DND-41 (cell line): ENCODE data around the gene SAMD10.
A peak's percentile ranks its signal among the peaks of the same experiment; 100 is the strongest.

ENCODE experiments used
- ATAC-seq: fragments of 200-7000 bp; cut with Tn5 transposase; 3 replicates; pipeline ENCODE4 v1.9.1; 2021; ENCODE audit warnings: low read depth; ENCODE audit not compliant: insufficient read depth
- DNase-seq: peaks from one replicate; pipeline ENCODE4 v3.0.0-alpha.2; 2020
- H2AFZ ChIP-seq: 2 replicates; pipeline ENCODE4 v1.6.0; 2012; ENCODE audit warnings: low read depth, low read length
- H3K27ac ChIP-seq: 2 replicates; pipeline ENCODE4 v1.5.1; 2012; ENCODE audit warnings: low read length, inconsistent platforms
- H3K27me3 ChIP-seq: fragments of 200-600 bp; sonication (generic); 2 replicates; pipeline ENCODE4 v1.6.0; 2012; ENCODE audit warnings: low read length, mild to moderate bottlenecking, inconsistent platforms; ENCODE audit not compliant: insufficient read depth, poor library complexity
- H3K36me3 ChIP-seq: 2 replicates; pipeline ENCODE4 v1.5.1; 2012; ENCODE audit warnings: low read length, inconsistent platforms; ENCODE audit not compliant: insufficient read depth
- H3K4me1 ChIP-seq: 2 replicates; pipeline ENCODE4 v1.5.1; 2012; ENCODE audit warnings: mild to moderate bottlenecking, low read length; ENCODE audit not compliant: insufficient read depth
- H3K4me2 ChIP-seq: 2 replicates; pipeline ENCODE4 v1.6.0; 2012; ENCODE audit warnings: mild to moderate bottlenecking, moderate library complexity, low read length, inconsistent platforms; ENCODE audit not compliant: insufficient read depth
- H3K4me3 ChIP-seq, 2 experiments: fragments of 200-600 bp in 1 of 2; shearing (Covaris generic) in 1 of 2; 2 replicates each; pipeline ENCODE4 v1.5.1; 2012 to 2016; ENCODE audit warnings: inconsistent platforms in 2 of 2, low read length in 2 of 2, mild to moderate bottlenecking in 2 of 2, low read depth in 1 of 2, moderate library complexity in 1 of 2
- H3K79me2 ChIP-seq: 2 replicates; pipeline ENCODE4 v1.6.0; 2012; ENCODE audit warnings: low read length, inconsistent platforms; ENCODE audit not compliant: insufficient read depth
- H3K9ac ChIP-seq: 2 replicates; pipeline ENCODE4 v1.6.0; 2012; ENCODE audit warnings: low read depth, mild to moderate bottlenecking, inconsistent platforms, low read length, moderate library complexity
- H3K9me3 ChIP-seq: 2 replicates; pipeline ENCODE4 v1.5.1; 2012; ENCODE audit warnings: low read length, moderate library complexity, mild to moderate bottlenecking, inconsistent platforms; ENCODE audit not compliant: insufficient read depth, severe bottlenecking
- H4K20me1 ChIP-seq: 2 replicates; pipeline ENCODE4 v1.6.0; 2012; ENCODE audit warnings: low read length; ENCODE audit not compliant: insufficient read depth
- CTCF ChIP-seq: IDR thresholded peaks from 2 replicates; pipeline ENCODE4 v1.5.1; 2012; ENCODE audit warnings: borderline replicate concordance, low read length, moderate library complexity, mild to moderate bottlenecking; ENCODE audit not compliant: poor library complexity, severe bottlenecking; ENCODE audit errors: extremely low read depth
- EZH2 ChIP-seq: IDR thresholded peaks from 3 replicates; pipeline ENCODE4 v1.6.1; 2012; ENCODE audit warnings: borderline replicate concordance, low read depth, mild to moderate bottlenecking, moderate library complexity, low read length, inconsistent platforms; ENCODE audit not compliant: severe bottlenecking

SAMD10 gene

GRCh38 chr20:63980806-63981728 is 1.6 kb upstream of the SAMD10 start, which contains the start of gene PRPF6:
TSS of gene PRPF6 (plus strand) at chr20:63981132. CDS start at chr20:63981246, 114 bp downstream.
- peak within 1 kb of the TSS; percentile 89 for H2AFZ ChIP-seq
- H3K9ac ChIP-seq: peak within 1 kb of the TSS; percentile 76
- peak; percentile 97 for DNase-seq
- peaks cover 41% of the 10 kb centered on the region for H3K36me3 ChIP-seq
- peaks cover 47% of the 10 kb centered on the region for H3K4me1 ChIP-seq
- H3K79me2 ChIP-seq: peaks cover 52% of the 10 kb centered on the region
- no peaks in the 10 kb centered on the region for H3K27me3 ChIP-seq
- no peaks in the 10 kb centered on the region for H3K9me3 ChIP-seq
- ATAC-seq: peak; percentile 66
- H3K4me2 ChIP-seq: peak within 1 kb of the TSS; percentile 89
- H3K27ac ChIP-seq: peak within 1 kb of the TSS; percentile 93
- no peak for TF ChIP-seq EZH2
- peak; percentile 94 for TF ChIP-seq CTCF
- peak within 1 kb of the TSS; percentile 76 to 97 for H3K4me3 ChIP-seq
- peaks cover 18% of the 10 kb centered on the region for H4K20me1 ChIP-seq

- Histone ChIP-seq H3K79me2 (peaks cover 47% of the 10 kb centered on the region), H3K4me3 (peak overlapping the region; percentile 76 to 97; a peak in 3 of 4 replicates), H3K27me3 (no peaks in the 10 kb centered on the region), H2AFZ (peak overlapping the region; percentile 74), H3K36me3 (peaks cover 38% of the 10 kb centered on the region), H3K9me3 (no peaks in the 10 kb centered on the region), H3K4me1 (peaks cover 47% of the 10 kb centered on the region), H3K9ac (peak overlapping the region; percentile 76), H3K4me2 (peak overlapping the region; percentile 89), H4K20me1 (peaks cover 18% of the 10 kb centered on the region), H3K27ac (peak overlapping the region; percentile 93)
- no peak for TF ChIP-seq EZH2
- TF ChIP-seq CTCF: no peak
- no peak for DNase-seq
- peak; percentile 4 for ATAC-seq
Measured at GRCh38 chr20:63980317-63980805, 919 bp upstream of the SAMD10 start.

GRCh38 chr20:63979229-63979556 is 249 bp downstream of the SAMD10 start:
- ATAC-seq (no peak), DNase-seq (peak; percentile 42)
- peak overlapping the region; percentile 89 for H3K4me2 ChIP-seq
- H3K9ac ChIP-seq: peak overlapping the region; percentile 76
- no peaks in the 10 kb centered on the region for H3K27me3 ChIP-seq
- no peaks in the 10 kb centered on the region for H3K9me3 ChIP-seq
- peak overlapping the region; percentile 34 to 97; a peak in 3 of 4 replicates for H3K4me3 ChIP-seq
- H3K27ac ChIP-seq: peak overlapping the region; percentile 55
- peaks cover 47% of the 10 kb centered on the region for H3K4me1 ChIP-seq
- TF ChIP-seq EZH2 (no peak), CTCF (no peak)
- H2AFZ ChIP-seq: peak overlapping the region; percentile 65
- H3K79me2 ChIP-seq: peaks cover 37% of the 10 kb centered on the region
- peaks cover 37% of the 10 kb centered on the region for H3K36me3 ChIP-seq
- H4K20me1 ChIP-seq: peaks cover 18% of the 10 kb centered on the region
